Embryonic facial prominence (tissue), 1 donor: ENCODE results near the gene SUV39H2.
"Not testable (repeated sequence)": the region's sequence is repeated elsewhere in the genome, so short reads cannot be mapped to it uniquely, and the experiment has no call there.

ENCODE experiments used
- DNase-seq: peaks from one replicate; pipeline ENCODE4 v3.0.0-alpha.2; 2016; ENCODE audit errors: extremely low spot score

Gene SUV39H2

DNA sequence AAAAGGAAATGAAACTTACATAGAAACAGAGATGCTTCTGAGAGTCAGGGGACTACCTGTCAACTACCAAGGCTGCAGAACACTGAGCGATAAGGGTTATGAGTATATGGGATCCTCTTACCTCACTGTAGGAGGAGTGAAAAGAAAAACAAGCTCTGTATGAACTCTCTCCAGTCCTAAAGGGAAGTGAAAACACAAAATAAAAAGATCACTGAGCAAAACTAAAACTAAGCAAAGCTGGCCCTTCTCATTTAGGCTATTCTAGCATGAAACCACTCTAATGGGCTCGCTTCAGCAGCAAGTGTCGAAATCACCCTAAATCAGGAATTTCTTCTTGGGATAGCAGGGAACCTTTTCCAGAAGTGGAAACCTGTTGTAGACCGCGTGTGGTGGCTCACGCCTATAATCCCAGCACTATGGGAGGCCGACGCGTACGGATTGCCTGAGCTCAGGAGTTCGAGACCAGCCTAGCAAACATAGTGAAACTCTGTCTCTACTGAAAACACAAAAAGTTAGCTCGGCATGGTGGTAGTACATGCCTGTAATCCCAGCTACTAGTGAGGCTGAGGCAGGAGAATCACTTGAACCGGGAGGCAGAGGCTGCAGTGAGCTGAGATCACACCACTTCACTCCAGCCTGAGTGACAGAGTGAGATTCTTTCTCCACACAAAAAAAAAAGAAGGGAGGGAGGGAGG, 48.2 kb downstream of the SUV39H2 start:
- no peak for DNase-seq

DNA sequence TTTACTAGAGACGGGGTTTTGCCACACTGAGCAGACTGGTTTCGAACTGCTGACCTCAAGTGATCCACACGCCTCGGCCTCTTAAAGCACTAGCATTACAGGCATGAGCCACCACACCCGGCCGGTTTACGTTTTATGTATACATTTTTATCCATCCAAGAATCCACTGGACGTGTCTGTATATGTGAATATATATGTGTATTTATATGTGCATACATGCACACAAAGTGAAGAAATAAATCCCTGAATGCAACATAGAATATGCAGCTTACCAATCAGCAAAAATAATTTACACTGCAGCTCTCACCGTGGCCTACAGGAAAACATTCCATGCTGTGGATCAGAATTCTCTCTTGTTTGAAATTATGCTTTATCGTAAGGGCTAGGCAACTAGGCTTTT, 51.9 kb downstream of the SUV39H2 start:
- no peak for DNase-seq

DNA sequence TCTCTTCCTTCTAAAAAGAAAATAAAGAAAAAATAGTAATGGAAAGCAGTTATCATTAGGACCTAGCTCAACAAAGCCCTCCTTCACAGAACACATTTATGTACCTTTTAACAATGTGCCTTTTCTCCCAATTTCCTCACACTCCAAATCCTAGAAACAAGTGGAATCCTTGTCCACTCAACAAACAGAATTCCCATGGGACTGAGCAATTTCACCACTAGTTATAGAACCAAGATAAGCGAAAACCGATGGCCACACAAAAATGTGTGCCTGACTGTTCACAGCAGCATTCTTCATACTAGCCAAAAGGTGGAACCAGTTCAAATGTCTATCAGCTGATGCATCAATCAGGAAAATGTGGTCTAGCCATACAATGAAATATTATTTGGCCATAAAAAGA, 57.9 kb downstream of the SUV39H2 start:
- DNase-seq = no peak

DNA sequence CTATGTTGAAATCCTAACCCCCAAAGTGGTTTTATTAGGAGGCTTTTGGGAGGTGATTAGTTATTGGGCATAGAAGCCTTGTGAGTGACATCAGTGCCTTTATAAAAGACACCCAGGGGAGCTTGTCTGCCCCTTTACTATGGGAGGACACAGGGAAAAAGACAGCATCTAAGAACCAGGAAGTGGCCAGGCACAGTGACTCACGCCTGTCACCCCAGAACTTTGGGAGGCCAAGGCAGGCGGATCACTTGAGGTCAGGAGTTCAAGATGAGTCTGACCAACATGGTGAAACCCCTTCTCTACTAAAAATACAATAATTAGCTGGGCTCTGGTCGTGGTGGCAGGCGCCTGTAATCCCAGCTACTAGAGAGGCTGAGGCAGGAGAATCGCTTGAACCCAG, 60.3 kb downstream of the SUV39H2 start:
- DNase-seq = not testable (repeated sequence)

DNA sequence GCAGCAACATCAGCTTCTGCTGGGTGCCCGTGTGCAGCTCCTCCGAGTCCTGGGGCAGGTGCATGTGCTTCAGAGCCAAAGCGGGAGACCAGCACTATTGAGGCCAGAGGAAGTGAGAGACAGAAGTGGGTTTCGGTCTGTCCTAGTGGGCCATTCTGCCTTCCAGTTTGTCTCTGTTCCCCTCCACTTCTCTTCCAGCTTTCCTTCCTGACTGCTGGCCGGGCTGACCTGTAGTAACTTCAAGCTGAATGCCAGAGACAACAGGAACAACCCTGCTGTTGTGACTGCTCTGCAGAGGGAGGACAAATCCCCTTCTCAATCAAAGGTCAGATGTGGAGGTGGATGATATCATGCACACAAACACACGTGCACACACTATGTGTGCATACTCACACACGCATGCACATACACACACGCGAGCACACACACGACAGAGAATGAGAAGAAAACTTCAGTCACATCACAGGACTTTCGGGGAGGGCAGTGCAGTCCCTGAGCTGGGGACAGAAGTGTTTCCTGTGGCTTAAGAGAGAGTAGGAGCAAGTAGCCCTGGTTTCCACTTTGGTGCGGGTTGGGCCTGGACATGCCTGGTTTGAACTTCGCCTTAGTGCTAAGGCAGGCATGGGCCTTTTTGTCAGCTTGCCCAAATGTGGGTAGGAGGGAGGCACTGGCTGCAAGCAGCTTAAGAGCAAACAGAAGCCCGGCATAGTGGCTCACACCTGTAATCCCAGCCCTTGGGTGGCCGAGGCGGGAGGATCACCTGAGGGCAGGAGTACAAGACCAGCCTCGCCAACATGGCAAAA, 63.7 kb downstream of the SUV39H2 start:
- DNase-seq = not testable (repeated sequence)

DNA sequence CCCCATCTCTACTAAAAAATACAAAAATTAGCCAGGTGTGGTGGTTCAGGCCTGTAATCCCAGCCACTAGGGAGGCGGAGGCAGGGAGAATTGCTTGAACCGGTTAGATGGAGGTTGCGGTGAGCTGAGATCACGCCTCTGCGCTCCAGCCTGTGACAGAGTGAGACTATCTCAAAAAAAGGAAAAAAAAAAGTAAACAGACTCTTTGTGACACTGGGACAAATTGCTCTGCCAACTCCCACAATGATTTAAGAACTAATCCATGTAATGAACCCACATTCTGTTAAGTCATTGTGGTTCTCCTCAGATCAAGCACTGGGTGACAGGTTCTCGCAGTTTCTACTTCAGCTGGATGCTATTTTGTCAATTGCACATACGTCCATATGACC, 64.3 kb downstream of the SUV39H2 start:
- not testable (repeated sequence) for DNase-seq

DNA sequence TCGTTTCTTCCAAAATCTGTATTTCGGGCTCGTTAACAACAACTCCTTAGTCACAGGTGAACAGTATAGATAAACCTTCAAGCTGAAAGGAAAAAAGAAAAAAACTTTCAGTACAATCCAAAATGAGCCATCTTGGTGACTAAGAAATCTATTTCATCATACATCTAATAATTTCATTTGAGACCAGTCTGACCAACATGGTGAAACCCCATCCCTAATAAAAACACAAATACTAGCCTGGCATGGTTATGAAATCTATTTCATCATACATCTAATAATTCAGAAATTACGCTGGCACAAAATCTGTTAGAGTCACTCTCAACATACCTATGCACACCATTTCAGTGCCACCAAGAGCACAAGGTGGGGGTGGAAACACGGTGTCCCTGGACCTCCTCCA, 66.4 kb downstream of the SUV39H2 start:
- no peak for DNase-seq

DNA sequence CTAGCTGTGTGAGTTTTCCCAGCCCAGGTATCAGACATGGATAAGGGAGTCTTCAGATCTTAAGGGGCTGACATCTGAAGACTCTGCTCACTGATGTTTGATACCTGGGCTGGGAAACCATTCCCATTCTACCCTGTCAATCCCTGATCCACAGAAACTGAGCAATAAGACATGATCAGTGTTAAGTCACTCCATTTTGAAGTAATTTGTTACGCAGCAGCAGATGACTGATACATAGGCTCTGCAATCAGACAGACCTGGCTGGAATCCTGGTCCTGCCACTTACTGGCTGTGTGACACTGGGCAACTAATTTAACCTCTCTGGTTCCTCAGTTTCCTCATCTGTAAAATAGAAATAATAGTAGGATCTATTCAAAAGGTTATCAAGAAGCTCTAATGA, 68.6 kb downstream of the SUV39H2 start:
- DNase-seq = no peak

DNA sequence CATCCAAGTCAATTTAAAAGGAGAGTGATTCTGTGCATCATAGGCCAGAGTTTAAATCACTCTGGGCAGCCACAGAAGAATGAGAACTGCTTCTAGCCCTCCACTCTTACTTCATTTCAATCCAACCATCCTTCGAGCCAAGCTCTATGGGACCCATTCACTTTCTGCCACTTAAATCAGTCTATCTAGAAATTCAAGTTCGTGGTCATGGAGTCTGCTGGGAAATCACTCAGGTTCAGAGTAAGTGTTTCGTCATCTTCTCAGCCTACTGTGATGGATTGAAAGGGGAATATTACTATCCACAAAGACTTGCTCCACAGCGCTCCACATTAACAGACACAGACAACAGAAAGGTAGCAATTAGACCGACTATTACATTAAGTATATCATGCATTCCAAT, 70.6 kb downstream of the SUV39H2 start:
- DNase-seq = no peak

DNA sequence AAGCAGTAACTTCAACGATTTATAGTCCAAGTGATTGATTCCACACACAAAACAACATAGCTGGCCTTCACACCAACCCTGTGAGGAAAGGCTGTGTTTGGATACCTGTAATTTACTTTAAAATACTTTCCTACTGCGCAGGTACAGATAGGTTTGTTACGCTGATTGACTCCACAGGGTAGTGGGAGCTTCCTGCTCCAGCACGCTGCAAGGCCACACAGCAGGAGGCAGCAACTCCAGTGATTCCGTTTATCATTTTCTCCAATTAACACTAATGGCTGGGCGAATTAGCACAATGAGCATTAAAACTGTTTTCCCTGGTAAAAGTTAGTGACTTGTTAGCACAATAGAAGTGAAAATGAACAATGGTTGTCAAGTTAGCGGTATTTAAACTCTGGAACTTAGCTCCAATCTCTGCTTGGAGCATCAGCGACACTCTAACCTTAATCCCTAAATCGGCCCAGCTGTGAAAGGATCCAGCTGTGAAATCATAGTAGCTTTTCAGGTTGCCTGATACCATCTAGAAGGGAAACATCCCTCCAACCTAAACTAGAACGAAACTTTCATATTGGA, 74.3 kb downstream of the SUV39H2 start:
- DNase-seq = no peak

DNA sequence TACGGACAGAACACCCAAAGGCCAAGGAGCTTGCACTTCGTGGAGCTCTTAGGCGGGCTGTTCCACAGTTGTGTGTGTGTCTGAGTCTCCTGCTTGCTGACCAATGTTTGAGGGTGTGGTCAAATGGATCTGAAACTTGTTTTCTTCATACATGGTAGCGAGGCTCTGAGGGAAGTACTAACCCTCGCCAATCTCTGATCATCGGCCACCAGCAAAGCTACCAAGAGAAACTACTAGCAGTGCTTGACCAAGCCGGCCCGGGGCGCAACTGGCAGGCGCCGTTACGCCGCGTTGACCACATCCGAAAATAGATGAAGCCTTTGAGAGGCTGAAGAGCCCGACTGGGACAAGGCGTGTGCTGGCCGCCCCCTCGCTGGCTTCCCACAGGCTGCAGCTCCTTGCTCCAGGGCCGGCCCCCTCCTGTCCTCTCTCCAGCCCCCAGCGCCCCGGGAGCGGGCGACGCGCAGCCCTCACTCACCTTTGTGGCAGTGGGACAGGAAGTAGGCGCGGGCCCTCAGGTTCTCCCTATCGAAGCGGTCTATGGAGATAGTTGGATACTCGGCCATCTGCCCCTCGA, 74.8 kb downstream of the SUV39H2 start:
- DNase-seq = no peak
